Measurements from ENCODE around the gene NME7. TPM values are rescaled to one million over a fixed set of nuclear protein-coding genes. Genes with fewer than 3 reads are reported as not detected.

The NME7 gene
- total RNA-seq, 1 donor from 2014 or later = 60.6 TPM

GRCh38 chr1:169234780-169235179 lies 132.8 kb downstream of the NME7 start:
- H4K20me1 ChIP-seq (ENCODE audit: low read depth) = no peaks in the 10 kb centered on the region
- H3F3A ChIP-seq (ENCODE audit: low read depth) = no peaks in the 10 kb centered on the region
- H3K79me2 ChIP-seq (ENCODE audit: low read depth) = no peaks in the 10 kb centered on the region
- no peak for TF ChIP-seq EZH2 (IDR thresholded peaks at IDR 0.05)
- no peak for TF ChIP-seq EZH2phosphoT487 (IDR thresholded peaks at IDR 0.05)
- TF ChIP-seq CTCF (IDR thresholded peaks at IDR 0.05) = no peak
- H3K27me3 ChIP-seq = no peaks in the 10 kb centered on the region
- no peaks in the 10 kb centered on the region for H3K9me3 ChIP-seq (ENCODE audit: low read depth)
- Mint-ChIP-seq H3K9me3 (no peaks in the 10 kb centered on the region), H3K27me3 (ENCODE audit: insufficient read depth, low read depth) (no peaks in the 10 kb centered on the region), H3K36me3 (no peaks in the 10 kb centered on the region), H3K27ac (no peak overlapping the region), H3K4me3 (no peak overlapping the region), H3K4me1 (no peaks in the 10 kb centered on the region)
- H2AFZ ChIP-seq (replicated peaks) = no peak overlapping the region
- no peak overlapping the region for H3K9ac ChIP-seq
- no peaks in the 10 kb centered on the region for H3K36me3 ChIP-seq
- no peak overlapping the region for H3K4me2 ChIP-seq
- no peak for DNase-seq (ENCODE audit: low spot score)
- H3K4me1 ChIP-seq = no peaks in the 10 kb centered on the region
- no peak overlapping the region for H3K4me3 ChIP-seq
- H3K27ac ChIP-seq = no peak overlapping the region

DNA sequence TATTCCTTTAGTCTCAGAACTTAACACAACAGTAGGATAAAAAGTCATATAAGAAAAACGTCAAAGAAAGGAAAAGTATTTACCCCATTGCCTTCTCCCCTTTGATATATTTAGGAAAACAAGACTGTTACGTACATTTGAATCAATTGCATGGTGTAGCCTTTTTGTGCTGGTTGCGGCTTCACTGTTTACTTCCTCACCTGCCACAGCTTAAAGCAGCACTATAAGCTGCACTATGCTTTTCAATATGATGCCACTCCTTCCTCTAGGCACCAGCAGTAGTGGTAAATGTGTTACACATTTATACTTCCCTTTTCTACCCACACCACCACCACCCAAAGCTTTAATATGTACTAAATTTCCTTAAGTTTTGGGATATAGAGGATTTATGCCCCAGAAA lies 150.0 kb downstream of the NME7 start:
- no peaks in the 10 kb centered on the region for H3K36me3 ChIP-seq
- no peaks in the 10 kb centered on the region for H3K79me2 ChIP-seq (ENCODE audit: low read depth)
- Mint-ChIP-seq H3K4me1 (no peaks in the 10 kb centered on the region), H3K36me3 (no peaks in the 10 kb centered on the region), H3K4me3 (no peak overlapping the region), H3K27ac (no peak overlapping the region), H3K27me3 (ENCODE audit: insufficient read depth, low read depth) (no peaks in the 10 kb centered on the region), H3K9me3 (no peaks in the 10 kb centered on the region)
- H3K9ac ChIP-seq = no peak overlapping the region
- no peaks in the 10 kb centered on the region for H4K20me1 ChIP-seq (ENCODE audit: low read depth)
- TF ChIP-seq CTCF (IDR thresholded peaks at IDR 0.05) = no peak
- no peaks in the 10 kb centered on the region for H3K27me3 ChIP-seq
- H2AFZ ChIP-seq (replicated peaks) = no peak overlapping the region
- DNase-seq (ENCODE audit: low spot score) = no peak
- H3K27ac ChIP-seq = no peak overlapping the region
- no peak overlapping the region for H3K4me3 ChIP-seq
- no peaks in the 10 kb centered on the region for H3K4me1 ChIP-seq
- H3K4me2 ChIP-seq = no peak overlapping the region
- H3K9me3 ChIP-seq (ENCODE audit: low read depth) = no peaks in the 10 kb centered on the region
- H3F3A ChIP-seq (ENCODE audit: low read depth) = no peaks in the 10 kb centered on the region

DNA sequence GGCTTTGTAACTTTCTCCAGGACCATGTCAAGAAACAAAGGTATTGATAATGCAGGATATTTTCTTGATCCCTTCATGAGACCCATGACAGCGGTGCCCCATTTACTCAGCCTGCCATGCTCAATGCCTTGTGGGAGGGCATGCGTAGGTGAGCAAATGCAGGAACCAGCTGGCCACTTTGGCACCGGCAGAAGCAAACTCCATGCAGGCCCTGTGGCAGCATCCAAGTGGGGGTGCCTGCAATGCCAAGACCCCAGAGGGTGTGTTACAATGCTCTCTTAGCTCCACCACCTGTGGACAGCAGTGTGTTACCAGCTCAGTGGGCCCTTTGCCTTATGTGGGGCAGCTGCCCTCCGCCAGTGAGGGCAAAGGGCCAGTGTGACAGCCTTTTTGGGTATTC lies 153.0 kb downstream of the NME7 start:
- Histone ChIP-seq H2AFZ (replicated peaks) (no peak overlapping the region), H3K27me3 (no peaks in the 10 kb centered on the region), H3K79me2 (ENCODE audit: low read depth) (no peaks in the 10 kb centered on the region), H3K4me1 (no peaks in the 10 kb centered on the region), H4K20me1 (ENCODE audit: low read depth) (no peaks in the 10 kb centered on the region), H3K4me3 (no peak overlapping the region), H3K36me3 (no peaks in the 10 kb centered on the region), H3K27ac (no peak overlapping the region), H3F3A (ENCODE audit: low read depth) (no peaks in the 10 kb centered on the region), H3K9ac (no peak overlapping the region), H3K9me3 (ENCODE audit: low read depth) (no peaks in the 10 kb centered on the region), H3K4me2 (no peak overlapping the region)
- H3K27me3 Mint-ChIP-seq (ENCODE audit: insufficient read depth, low read depth) = peaks cover 2% of the 10 kb centered on the region
- H3K4me3 Mint-ChIP-seq = no peak overlapping the region
- TF ChIP-seq CTCF (IDR thresholded peaks at IDR 0.05) = no peak
- no peak for TF ChIP-seq EZH2phosphoT487 (IDR thresholded peaks at IDR 0.05)
- no peak for TF ChIP-seq EZH2 (IDR thresholded peaks at IDR 0.05)
- no peaks in the 10 kb centered on the region for H3K9me3 Mint-ChIP-seq
- H3K36me3 Mint-ChIP-seq = no peaks in the 10 kb centered on the region
- H3K4me1 Mint-ChIP-seq = no peaks in the 10 kb centered on the region
- no peak overlapping the region for H3K27ac Mint-ChIP-seq
- no peak for DNase-seq (ENCODE audit: low spot score)

DNA sequence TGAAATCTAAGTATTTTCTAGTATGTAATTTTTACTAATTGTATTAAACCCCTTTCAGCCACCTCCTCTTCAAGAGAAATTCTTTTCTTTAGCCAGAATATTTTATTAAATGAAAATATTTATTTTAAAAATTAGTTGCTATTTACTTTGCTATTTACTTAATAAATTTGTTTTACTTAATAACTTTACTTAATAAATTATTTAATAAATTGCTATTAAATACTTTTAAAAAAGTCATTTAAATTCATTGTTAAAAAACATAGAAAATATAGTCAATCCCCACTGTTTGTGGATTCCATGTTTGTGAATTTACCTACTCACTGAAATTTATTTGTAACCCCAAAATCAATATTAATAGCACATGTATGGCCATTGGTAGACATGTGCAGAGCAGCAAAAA lies 155.5 kb downstream of the NME7 start:
- Histone ChIP-seq H3F3A (ENCODE audit: low read depth) (no peaks in the 10 kb centered on the region), H3K4me2 (no peak overlapping the region), H3K9me3 (ENCODE audit: low read depth) (no peaks in the 10 kb centered on the region), H3K36me3 (no peaks in the 10 kb centered on the region), H3K9ac (no peak overlapping the region), H3K4me3 (no peak overlapping the region), H3K27ac (no peak overlapping the region), H2AFZ (replicated peaks) (no peak overlapping the region), H3K79me2 (ENCODE audit: low read depth) (no peaks in the 10 kb centered on the region), H3K4me1 (no peaks in the 10 kb centered on the region), H3K27me3 (no peaks in the 10 kb centered on the region), H4K20me1 (ENCODE audit: low read depth) (no peaks in the 10 kb centered on the region)
- Mint-ChIP-seq H3K27me3 (ENCODE audit: insufficient read depth, low read depth) (peaks cover 2% of the 10 kb centered on the region), H3K4me1 (no peaks in the 10 kb centered on the region), H3K9me3 (no peaks in the 10 kb centered on the region), H3K27ac (no peak overlapping the region), H3K36me3 (no peaks in the 10 kb centered on the region), H3K4me3 (no peak overlapping the region)
- DNase-seq (ENCODE audit: low spot score) = no peak
- TF ChIP-seq EZH2phosphoT487 (IDR thresholded peaks at IDR 0.05) (no peak), CTCF (IDR thresholded peaks at IDR 0.05) (no peak), EZH2 (IDR thresholded peaks at IDR 0.05) (no peak)
